C1 segment of cervical spinal cord (tissue), 14 donors: Measurements from ENCODE around the gene MYBPC2.

Experiments used
- DNase-seq, 14 donors: peaks; one replicate each; lab custom pipeline; 2025; lab: John Stamatoyannopoulos, UW

The MYBPC2 gene

DNA sequence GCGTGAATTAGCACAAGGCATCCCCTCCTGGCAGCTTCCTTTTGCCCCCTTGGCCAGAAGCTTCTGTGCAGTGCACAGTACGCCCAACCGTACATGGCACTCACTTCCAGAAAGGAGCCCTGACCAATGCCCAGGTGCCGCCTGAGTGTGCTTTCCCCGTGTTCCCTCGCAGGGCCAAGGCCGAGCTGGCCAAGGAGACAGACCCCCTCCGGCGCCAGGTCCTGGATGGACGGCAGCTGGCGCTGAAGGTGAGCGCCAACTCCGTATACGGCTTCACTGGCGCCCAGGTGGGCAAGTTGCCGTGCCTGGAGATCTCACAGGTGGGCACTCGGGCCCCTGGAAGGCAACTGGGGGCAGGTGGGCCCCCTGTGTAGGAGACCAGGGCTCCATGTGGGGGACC is 23.3 kb upstream of the MYBPC2 start:
- no peak for DNase-seq

GRCh38 chr19:50410109-50410508 is 22.6 kb upstream of the MYBPC2 start:
- no peak for DNase-seq

DNA sequence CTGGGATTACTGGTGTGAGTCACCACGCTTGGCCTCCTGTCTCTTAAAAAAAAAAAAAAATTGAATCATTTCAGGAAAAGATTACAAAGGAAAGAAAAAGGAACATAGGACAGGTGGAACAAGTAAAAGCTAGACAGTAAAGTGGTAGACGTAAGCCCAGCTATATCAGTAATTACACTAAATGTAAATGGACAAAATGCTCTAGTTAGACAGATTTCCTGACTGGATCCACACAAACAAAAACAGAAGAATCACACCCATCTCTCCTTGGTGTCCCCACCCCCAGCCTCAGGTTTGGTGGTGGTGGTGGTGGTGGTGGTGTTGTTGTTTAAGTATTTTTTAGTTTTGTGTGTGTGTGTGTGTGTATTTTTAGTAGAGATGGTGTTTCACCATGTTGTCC is 20.3 kb upstream of the MYBPC2 start:
- DNase-seq, result no peak

GRCh38 chr19:50413096-50413495 is 19.6 kb upstream of the MYBPC2 start:
- DNase-seq, result no peak

GRCh38 chr19:50413531-50413930 is 19.2 kb upstream of the MYBPC2 start:
- DNase-seq, result no peak

DNA sequence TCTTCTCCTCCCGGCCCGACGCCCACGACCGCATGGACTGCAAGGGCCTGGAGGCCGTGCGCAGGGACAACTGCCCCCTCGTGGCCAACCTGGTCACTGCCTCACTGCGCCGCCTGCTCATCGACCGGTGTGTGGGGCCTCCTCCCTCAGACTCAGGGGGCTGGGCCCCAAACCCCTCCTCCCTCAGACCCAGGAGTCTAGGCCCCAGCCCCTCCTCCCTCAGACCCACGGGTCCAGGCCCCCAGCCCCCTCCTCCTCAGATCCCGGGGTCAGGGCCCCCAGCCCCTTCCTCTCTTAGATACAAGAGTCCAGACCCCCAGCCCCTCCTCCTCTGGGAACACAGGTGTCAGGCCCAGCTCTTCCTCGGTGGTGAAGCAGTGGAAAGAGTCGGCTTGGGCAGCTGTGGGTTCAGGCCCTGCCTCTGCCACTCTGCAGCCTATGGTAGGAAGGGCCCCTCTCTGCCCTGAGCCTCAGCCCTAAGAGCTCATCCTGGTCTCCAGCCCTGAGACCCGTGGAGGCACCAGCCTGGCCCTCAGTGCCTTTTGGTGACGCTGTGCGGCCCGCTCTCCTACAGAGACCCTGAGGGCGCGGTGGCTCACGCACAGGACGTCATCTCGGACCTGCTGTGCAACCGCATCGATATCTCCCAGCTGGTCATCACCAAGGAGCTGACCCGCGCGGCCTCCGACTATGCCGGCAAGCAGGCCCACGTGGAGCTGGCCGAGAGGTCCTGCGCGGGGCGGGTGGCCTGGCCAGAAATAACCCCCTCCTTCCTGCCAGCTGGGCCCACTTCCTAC is 17.6 kb upstream of the MYBPC2 start:
- peak in 12 of 14 donors; percentile 2 to 56 (median 16) for DNase-seq

GRCh38 chr19:50415661-50416033 is 17.0 kb upstream of the MYBPC2 start:
- peak in 4 of 14 donors; percentile 3 to 25 (median 18) for DNase-seq

GRCh38 chr19:50416034-50416977 is 16.4 kb upstream of the MYBPC2 start:
- no peak for DNase-seq

DNA sequence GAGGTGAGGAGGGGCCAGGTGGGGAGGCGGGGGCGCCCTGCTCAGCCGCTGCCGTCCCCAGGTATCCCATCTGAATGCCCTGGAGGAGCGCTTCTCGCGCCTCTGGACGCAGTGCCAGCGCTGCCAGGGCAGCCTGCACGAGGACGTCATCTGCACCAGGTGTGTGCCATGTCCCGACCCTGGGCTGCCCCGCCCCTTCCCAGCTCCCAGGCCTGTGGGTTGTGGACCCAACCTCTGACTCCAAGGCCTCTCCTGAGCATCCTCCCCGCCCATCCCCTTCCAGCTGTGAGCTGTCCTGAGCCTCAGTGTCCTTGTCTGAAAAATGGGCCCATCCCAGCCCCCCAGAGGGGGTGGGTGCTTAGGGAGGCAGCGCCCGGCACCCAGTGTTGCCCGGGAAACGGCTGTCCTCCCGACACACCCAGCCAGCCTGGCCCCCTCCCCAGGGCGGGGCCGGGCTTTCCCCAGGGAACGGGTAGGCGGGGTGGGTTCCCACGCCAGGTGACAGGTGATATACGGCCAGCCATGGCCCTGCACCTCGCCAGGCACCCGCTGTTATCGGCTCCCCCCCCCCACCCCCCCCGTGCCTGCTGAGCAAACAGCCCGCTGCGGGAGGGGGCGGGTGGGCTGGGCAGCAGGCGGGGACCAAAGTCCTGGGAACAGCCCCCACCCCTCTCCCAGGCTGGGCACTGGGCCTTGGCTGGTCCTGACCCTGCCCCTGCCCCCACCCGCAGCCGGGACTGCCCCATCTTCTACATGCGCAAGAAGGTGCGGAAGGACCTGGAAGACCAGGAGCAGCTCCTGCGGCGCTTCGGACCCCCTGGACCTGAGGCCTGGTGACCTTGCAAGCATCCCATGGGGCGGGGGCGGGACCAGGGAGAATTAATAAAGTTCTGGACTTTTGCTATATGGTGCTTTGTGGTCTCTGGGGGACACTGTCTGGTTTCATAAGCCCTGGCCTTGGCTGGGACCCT is 15.3 kb upstream of the MYBPC2 start:
- no peak for DNase-seq

GRCh38 chr19:50418176-50419021 is 14.3 kb upstream of the MYBPC2 start, which contains the start of gene SPIB:
Gene SPIB (plus strand): TSS chr19:50418938. CDS start chr19:50418963, 25 bp downstream.
- DNase-seq, result no peak

GRCh38 chr19:50419022-50419579 is 13.6 kb upstream of the MYBPC2 start:
- DNase-seq, result no peak

DNA sequence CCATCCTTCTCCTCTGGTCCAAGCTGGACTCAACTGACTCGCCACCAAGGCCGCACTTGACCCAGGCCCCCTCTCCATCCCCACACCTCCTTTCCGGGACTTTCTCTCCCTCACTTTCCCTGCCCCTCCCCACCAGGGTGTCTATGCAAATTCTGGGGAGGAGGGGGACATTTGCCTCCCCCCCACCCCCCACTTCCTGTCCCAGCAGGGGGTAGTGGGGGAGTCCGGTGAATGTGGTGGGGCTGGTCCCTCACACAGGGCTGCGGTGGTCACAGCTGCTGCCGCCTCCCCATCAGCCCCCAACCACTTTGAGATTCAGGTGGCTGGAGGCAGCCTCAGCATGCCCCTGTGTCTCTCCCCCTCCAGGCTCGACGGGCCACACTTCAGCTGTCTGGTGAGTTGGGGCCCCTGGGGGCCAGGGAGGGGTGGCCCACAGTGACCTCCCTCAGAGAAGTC is 13.1 kb upstream of the MYBPC2 start:
- DNase-seq, result no peak

DNA sequence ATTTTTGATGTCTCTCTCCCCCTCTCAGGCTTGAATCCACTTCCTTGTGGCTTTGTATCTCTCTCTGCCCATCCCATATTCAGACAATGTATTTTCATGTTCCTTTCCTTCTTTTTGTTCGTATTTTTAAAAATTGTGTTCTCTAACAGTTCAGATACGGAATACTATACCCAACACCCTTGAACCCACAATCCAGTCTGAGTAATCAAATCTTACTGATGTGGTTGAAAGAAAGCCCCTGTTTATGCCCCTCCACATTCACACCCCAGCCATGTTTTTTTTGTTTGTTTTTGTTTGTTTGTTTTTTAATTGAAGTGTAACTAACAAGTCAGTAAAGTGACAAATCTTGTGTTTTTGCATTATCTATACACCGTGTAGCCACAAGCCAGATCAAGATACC is 12.6 kb upstream of the MYBPC2 start:
- DNase-seq, result no peak

DNA sequence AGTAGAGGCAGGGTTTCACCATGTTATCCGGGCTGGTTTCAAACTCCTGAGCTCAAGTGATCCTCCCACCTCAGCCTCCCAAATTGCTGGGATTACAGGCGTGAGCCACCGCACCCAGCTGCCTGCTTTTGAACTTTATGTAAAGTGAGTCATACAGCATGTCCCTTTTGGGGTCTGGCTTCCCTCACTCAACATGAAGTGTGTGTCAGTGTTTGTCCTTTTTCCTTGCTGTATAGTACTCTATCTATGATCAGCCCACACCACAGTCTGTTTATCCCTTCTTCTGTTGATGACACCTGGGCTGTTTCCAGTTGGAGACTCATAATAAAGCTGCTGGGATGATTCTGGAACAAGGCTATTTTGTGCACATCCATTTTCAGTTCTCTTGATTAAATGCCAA is 11.9 kb upstream of the MYBPC2 start:
- no peak for DNase-seq

DNA sequence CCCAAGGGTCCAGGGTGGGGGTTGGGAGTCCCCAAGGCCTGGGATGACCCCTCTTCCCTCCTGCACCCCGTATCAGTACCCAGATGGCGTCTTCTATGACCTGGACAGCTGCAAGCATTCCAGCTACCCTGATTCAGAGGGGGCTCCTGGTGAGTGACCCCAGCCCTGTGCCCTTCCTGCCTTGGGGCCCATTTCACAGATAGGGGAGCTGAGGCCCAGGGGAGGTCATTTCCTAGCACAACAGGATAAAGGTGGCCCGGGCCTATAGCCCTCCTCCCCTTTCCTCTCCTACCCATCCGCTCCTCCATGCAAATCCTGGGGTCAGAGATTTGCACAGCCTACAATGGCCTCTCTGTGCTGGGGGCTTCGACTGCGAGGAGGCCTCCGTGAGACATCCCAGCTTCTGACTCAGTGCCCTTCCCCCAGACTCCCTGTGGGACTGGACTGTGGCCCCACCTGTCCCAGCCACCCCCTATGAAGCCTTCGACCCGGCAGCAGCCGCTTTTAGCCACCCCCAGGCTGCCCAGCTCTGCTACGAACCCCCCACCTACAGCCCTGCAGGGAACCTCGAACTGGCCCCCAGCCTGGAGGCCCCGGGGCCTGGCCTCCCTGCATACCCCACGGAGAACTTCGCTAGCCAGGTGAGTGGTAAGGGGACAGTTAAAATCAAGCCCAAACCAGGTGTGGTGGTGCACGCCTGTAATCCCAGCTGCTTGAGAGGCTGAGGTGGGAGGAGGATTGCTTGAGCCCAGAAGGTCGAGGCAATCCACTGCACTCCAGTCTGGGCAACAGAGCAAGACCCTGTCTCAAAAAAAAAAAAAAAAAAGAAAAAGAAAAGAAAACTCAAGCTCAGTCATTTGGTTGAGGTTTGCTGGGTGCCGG is 10.1 kb upstream of the MYBPC2 start:
- DNase-seq, result no peak

- no peak for DNase-seq
Measured at GRCh38 chr19:50423279-50424113, 9.2 kb upstream of the MYBPC2 start.

DNA sequence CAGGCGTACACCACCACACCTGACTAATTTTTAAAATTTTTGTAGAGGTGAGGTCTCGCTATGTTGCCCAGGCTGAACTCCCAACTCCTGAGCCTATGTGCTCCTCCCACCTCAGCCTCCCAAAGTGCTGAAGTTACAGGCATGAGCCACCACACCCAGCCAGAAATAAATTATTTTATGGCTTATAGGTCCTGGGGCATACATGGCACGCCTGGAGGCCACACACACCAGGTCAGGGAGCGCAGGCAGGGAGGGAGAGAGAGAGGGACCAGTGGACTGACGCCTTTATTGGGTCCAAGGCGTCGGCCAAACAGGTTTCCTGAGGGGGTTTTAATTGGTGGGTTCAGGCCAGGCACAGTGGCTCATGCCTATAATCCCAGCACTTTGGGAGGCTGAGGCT is 7.1 kb upstream of the MYBPC2 start:
- DNase-seq, result no peak

- no peak for DNase-seq
Measured at GRCh38 chr19:50427318-50427925, 5.3 kb upstream of the MYBPC2 start.
